ENCODE measurements around the gene GBX2. TPM values are rescaled to one million over a fixed set of nuclear protein-coding genes. Genes with fewer than 3 reads are reported as not detected.

The GBX2 gene
- total and polyA plus RNA-seq, 8 donors, result 0.06 to 0.10 TPM; not detected in 6

GRCh38 chr2:236209535-236209934, 41.3 kb upstream of the GBX2 start:
- TF ChIP-seq CTCF (IDR thresholded peaks at IDR 0.05), result no peak
- ATAC-seq, result no peak

DNA sequence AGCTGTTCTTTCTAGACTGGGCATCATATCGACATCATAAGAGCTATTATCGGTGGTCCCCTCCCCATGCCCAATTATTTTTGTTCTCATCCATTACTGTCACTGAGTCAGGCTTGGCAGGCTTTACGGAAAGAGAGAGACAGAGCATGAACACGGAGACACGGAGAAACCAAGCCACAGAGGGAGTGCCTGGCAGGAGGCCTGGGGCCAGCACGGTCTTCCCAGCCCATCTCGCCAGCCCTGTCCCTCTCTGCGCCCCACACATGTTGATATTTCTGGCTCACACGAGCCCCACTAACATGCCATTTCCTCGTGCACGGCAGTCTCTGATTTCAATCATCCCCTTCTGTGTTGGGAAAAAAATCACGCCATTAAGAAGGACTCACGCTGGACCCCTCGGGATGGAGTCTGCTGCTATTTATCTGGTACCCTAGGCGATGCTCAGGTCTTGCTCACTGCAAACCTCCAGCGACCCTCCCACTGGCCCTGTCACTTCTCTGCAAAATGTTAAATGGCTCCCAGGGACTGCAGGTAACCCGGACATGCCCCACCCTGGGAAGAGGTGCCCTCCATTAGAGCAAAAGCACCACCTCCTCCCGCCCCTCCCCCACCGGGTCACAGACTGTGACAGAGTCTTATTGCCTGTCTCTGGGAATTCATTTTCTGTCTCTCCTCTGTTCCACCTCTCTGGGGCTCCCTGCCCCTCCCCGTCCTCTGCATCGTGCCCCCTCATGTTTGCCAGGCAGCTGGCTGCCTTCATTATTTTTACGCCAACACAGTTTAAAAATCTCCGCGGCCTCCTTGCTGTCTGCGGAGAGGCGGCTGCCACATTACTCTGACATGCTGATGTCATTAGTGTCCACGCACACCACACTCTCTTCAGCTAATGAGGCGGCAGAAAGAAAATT, 40.1 kb upstream of the GBX2 start:
- ATAC-seq (no peak), DNase-seq (no peak)
- Histone ChIP-seq H3K27ac (no peak overlapping the region), H3K27me3 (peaks cover under 1 to 44% of the 10 kb centered on the region in 2 donors), H3K4me1 (no peaks in the 10 kb centered on the region), H3K4me3 (no peak overlapping the region), H3K9me3 (peaks cover 0 to 15% of the 10 kb centered on the region in 2 donors), H3K36me3 (no peaks in the 10 kb centered on the region)
- no peak for TF ChIP-seq CTCF (IDR thresholded peaks at IDR 0.05)
- intact Hi-C loops (cut with DNase I), result no loop called here

More at GRCh38 chr2:236209535-236209934, 41.3 kb upstream of the GBX2 start:
- no peaks in the 10 kb centered on the region for H3K36me3 ChIP-seq
- DNase-seq, result no peak
- no peak overlapping the region for H3K4me3 ChIP-seq
- peaks cover 0 to 15% of the 10 kb centered on the region in 2 donors for H3K9me3 ChIP-seq
- H3K4me1 ChIP-seq, result no peaks in the 10 kb centered on the region
- no peak overlapping the region for H3K27ac ChIP-seq
- intact Hi-C loops (cut with DNase I), result no loop called here
- H3K27me3 ChIP-seq, result peaks cover 10 to 57% of the 10 kb centered on the region in 2 donors

DNA sequence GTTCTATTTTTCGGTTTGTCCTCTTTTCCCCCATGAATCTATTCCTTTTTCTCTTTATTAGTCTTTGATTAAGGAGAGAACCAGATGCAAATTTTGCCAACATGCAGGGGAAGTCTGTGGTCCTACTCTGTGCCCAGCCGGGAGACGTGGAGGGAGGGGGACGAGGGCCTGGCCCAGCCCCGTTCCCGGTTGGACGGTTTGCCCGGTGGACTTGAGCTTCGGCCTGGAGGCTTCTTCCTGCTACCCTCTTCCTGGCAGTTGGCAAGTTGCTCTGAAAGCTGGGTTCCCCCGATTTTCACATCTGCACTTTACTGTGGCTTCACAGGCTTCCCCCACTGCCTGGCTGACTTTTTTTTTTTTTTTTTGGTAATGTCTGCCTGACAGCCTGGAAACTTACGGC, 39.3 kb upstream of the GBX2 start:
- Histone ChIP-seq H3K27ac (no peak overlapping the region), H3K9me3 (peaks cover 0 to 15% of the 10 kb centered on the region in 2 donors), H3K36me3 (no peaks in the 10 kb centered on the region), H3K27me3 (peaks cover 0 to 36% of the 10 kb centered on the region in 2 donors), H3K4me1 (no peaks in the 10 kb centered on the region), H3K4me3 (no peak overlapping the region)
- intact Hi-C loops (cut with DNase I), result no loop called here
- ATAC-seq (no peak), DNase-seq (no peak)
- TF ChIP-seq CTCF (IDR thresholded peaks at IDR 0.05), result no peak

- Histone ChIP-seq H3K27me3 (peaks cover 0 to 22% of the 10 kb centered on the region in 2 donors), H3K9me3 (peaks cover 0 to 15% of the 10 kb centered on the region in 2 donors), H3K4me1 (no peaks in the 10 kb centered on the region), H3K27ac (no peak overlapping the region), H3K4me3 (no peak overlapping the region), H3K36me3 (no peaks in the 10 kb centered on the region)
- no peak for DNase-seq
- ATAC-seq, result no peak
- TF ChIP-seq CTCF (IDR thresholded peaks at IDR 0.05), result no peak
- intact Hi-C loops (cut with DNase I), result no loop called here
These were observed 37.9 kb upstream of the GBX2 start for GRCh38 chr2:236205867-236206645.

DNA sequence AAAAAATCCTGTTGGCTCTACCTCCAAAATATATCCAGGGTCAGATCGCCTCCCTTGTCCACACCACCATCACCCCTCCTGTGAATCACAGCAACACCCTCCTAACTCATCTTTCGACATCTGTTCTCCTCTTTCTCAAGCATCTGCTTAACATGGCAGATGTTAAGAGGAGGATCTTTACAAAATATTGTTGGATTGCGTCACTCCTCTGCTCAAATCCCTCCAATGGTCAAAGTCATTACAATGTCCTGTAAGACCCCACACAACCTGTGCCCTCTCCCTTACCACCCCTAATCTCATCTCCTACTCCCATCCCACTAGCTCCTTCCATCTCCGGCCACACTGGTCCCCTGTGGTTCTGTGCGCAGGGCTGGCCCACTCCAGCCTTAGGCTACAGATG, 36.8 kb upstream of the GBX2 start:
- no peak overlapping the region for H3K4me3 ChIP-seq
- intact Hi-C loops (cut with DNase I), result no loop called here
- H3K4me1 ChIP-seq, result no peaks in the 10 kb centered on the region
- H3K27ac ChIP-seq, result no peak overlapping the region
- no peaks in the 10 kb centered on the region for H3K36me3 ChIP-seq
- no peak for TF ChIP-seq CTCF (IDR thresholded peaks at IDR 0.05)
- no peak for ATAC-seq
- peaks cover 0 to 15% of the 10 kb centered on the region in 2 donors for H3K9me3 ChIP-seq
- peaks cover 0 to 12% of the 10 kb centered on the region in 2 donors for H3K27me3 ChIP-seq
- no peak for DNase-seq
